ENCODE results near the gene LYRM1. TPM values are rescaled to one million over a fixed set of nuclear protein-coding genes. Genes with fewer than 3 reads are reported as not detected.

LYRM1 gene
- total and polyA plus RNA-seq, 2 experiments from 2014 or later: 57.3 to 60.0 TPM

- Histone ChIP-seq H3K9me2 (replicated peaks; ENCODE audit: insufficient read depth) (no peaks in the 10 kb centered on the region), H3K36me3 (replicated peaks; ENCODE audit: insufficient read depth, low read depth) (no peaks in the 10 kb centered on the region), H2AFZ (no peak overlapping the region), H3K4me1 (ENCODE audit: insufficient read depth) (no peaks in the 10 kb centered on the region), H3K4me2 (no peak overlapping the region), H3K27me3 (no peaks in the 10 kb centered on the region), H3K9me3 (ENCODE audit: low read depth) (no peaks in the 10 kb centered on the region), H4K20me1 (ENCODE audit: insufficient read depth, poor library complexity, severe bottlenecking) (no peaks in the 10 kb centered on the region), H3K27ac (no peak overlapping the region), H3K79me2 (no peaks in the 10 kb centered on the region), H3K4me3 (no peak overlapping the region)
- 85% methylated on average over 6 of the region's 6 CpGs for WGBS (ENCODE audit: low lambda C conversion rate, missing lambda C conversion rate)
- no peak for DNase-seq (ENCODE audit: low spot score)
- no peak for TF ChIP-seq EZH2phosphoT487 (IDR thresholded peaks at IDR 0.05; ENCODE audit: low read depth, severe bottlenecking, unreplicated experiment)
- TF ChIP-seq EZH2 (IDR thresholded peaks at IDR 0.05; ENCODE audit: borderline replicate concordance): no peak
- no peak for TF ChIP-seq CTCF (IDR thresholded peaks at IDR 0.05; ENCODE audit: poor library complexity)
Observed at GRCh38 chr16:20940871-20941635, 40.5 kb downstream of the LYRM1 start.

DNA sequence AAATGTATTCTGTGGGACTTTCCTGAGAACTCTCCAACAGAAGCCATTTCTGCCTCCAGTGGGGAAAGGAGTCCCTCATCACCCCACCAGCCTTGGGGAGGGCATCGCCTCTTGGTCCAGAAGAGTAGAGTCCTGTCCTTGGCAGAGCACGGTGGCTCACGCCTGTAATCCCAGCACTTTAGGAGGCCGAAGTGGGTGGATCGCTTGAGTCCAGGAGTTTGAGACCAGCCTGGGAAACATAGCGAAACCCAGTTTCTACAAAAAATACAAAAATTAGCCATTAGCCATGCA, 41.0 kb downstream of the LYRM1 start:
- Histone ChIP-seq H2AFZ (no peak overlapping the region), H3K9me3 (ENCODE audit: low read depth) (no peaks in the 10 kb centered on the region), H3K27me3 (no peaks in the 10 kb centered on the region), H3K36me3 (replicated peaks; ENCODE audit: insufficient read depth, low read depth) (no peaks in the 10 kb centered on the region), H3K79me2 (no peaks in the 10 kb centered on the region), H3K4me2 (no peak overlapping the region), H3K27ac (no peak overlapping the region), H3K4me3 (no peak overlapping the region), H4K20me1 (ENCODE audit: insufficient read depth, poor library complexity, severe bottlenecking) (no peaks in the 10 kb centered on the region), H3K9me2 (replicated peaks; ENCODE audit: insufficient read depth) (no peaks in the 10 kb centered on the region), H3K4me1 (ENCODE audit: insufficient read depth) (no peaks in the 10 kb centered on the region)
- 95% methylated on average over 6 of the region's 6 CpGs for WGBS (ENCODE audit: low lambda C conversion rate, missing lambda C conversion rate)
- DNase-seq (ENCODE audit: low spot score): no peak
- TF ChIP-seq CTCF (IDR thresholded peaks at IDR 0.05; ENCODE audit: poor library complexity) (no peak), EZH2phosphoT487 (IDR thresholded peaks at IDR 0.05; ENCODE audit: low read depth, severe bottlenecking, unreplicated experiment) (no peak), EZH2 (IDR thresholded peaks at IDR 0.05; ENCODE audit: borderline replicate concordance) (no peak)

DNA sequence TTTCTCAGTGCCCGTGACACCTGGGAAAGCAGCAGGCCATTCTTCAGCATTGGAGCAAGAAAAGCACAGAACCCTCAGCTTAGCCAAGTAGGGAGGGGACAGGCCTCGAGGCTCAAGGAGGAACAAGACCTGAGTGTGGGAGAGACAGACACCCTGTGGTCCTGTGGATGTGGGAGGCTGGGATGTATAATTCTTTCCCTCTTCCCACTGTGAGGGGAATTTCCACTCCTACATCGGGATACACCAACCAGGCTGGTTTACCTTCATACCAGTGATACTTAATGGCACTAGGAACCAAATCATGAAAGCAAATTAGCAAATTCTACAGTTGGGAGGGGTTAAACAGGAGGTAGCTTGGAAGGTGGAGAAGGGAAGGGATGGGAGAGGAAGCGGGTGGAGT, 41.7 kb downstream of the LYRM1 start:
- no peak overlapping the region for H3K27ac ChIP-seq
- H4K20me1 ChIP-seq (ENCODE audit: insufficient read depth, poor library complexity, severe bottlenecking): no peaks in the 10 kb centered on the region
- H3K36me3 ChIP-seq (replicated peaks; ENCODE audit: insufficient read depth, low read depth): no peaks in the 10 kb centered on the region
- no peak overlapping the region for H2AFZ ChIP-seq
- no peaks in the 10 kb centered on the region for H3K79me2 ChIP-seq
- DNase-seq (ENCODE audit: low spot score): no peak
- H3K9me3 ChIP-seq (ENCODE audit: low read depth): no peaks in the 10 kb centered on the region
- H3K4me2 ChIP-seq: no peak overlapping the region
- TF ChIP-seq EZH2 (IDR thresholded peaks at IDR 0.05; ENCODE audit: borderline replicate concordance) (no peak), EZH2phosphoT487 (IDR thresholded peaks at IDR 0.05; ENCODE audit: low read depth, severe bottlenecking, unreplicated experiment) (no peak), CTCF (IDR thresholded peaks at IDR 0.05; ENCODE audit: poor library complexity) (no peak)
- no peaks in the 10 kb centered on the region for H3K27me3 ChIP-seq
- H3K4me1 ChIP-seq (ENCODE audit: insufficient read depth): no peaks in the 10 kb centered on the region
- 80% methylated on average over 4 of the region's 4 CpGs for WGBS (ENCODE audit: low lambda C conversion rate, missing lambda C conversion rate)
- H3K4me3 ChIP-seq: no peak overlapping the region
- no peaks in the 10 kb centered on the region for H3K9me2 ChIP-seq (replicated peaks; ENCODE audit: insufficient read depth)

Data from hepatocyte (in vitro differentiated cells).